Heart right ventricle (tissue), 16 donors: ENCODE results near the gene PDE12. TPM values are rescaled to one million over a fixed set of nuclear protein-coding genes. Genes with fewer than 3 reads are reported as not detected.

ENCODE experiments used
- ATAC-seq, 8 donors: fragments of 200-7000 bp; cut with Tn5 transposase; one replicate each; pipeline ENCODE4 v1.9.1; 2020; ENCODE audit warnings: mild to moderate bottlenecking in 8 of 8, moderate library complexity in 8 of 8, moderate number of reproducible peaks in 1 of 8
- DNase-seq, 2 donors: peaks; one replicate each; pipeline ENCODE4 v3.0.0-alpha.2; 2020
- H3K27ac ChIP-seq, 10 donors: fragments of 200-600 bp; sonication (generic) in 2 of 10; one replicate each; pipeline versions ENCODE4 v1.5.0 to v1.8.0; 2020 to 2022; ENCODE audit warnings: mild to moderate bottlenecking in 3 of 10
- H3K27me3 ChIP-seq, 7 donors: fragments of 200-600 bp; one replicate each; pipeline ENCODE4 v1.8.0; 2021 to 2022; ENCODE audit warnings: mild to moderate bottlenecking in 2 of 7
- H3K36me3 ChIP-seq, 9 donors: fragments of 200-600 bp; sonication (generic) in 1 of 9; one replicate each; pipeline versions ENCODE4 v1.5.0 to v1.8.0; 2020 to 2022; ENCODE audit warnings: mild to moderate bottlenecking in 2 of 9
- H3K4me1 ChIP-seq, 9 donors: fragments of 200-600 bp; sonication (generic) in 1 of 9; one replicate each; pipeline versions ENCODE4 v1.5.0 to v1.8.0; 2020 to 2022; ENCODE audit warnings: mild to moderate bottlenecking in 4 of 9
- H3K4me3 ChIP-seq, 10 donors: fragments of 200-600 bp; sonication (generic) in 2 of 10; one replicate each; pipeline versions ENCODE4 v1.5.0 to v1.8.0; 2020 to 2022; ENCODE audit warnings: mild to moderate bottlenecking in 7 of 10, moderate library complexity in 2 of 10
- H3K9me3 ChIP-seq, 11 donors: fragments of 200-600 bp in 10 of 11; sonication (generic) in 2 of 11; one replicate each; pipeline versions ENCODE4 v1.5.0 to v1.8.0; 2013 to 2022; ENCODE audit warnings: mild to moderate bottlenecking in 2 of 11, control low read depth in 1 of 11, moderate library complexity in 1 of 11
- WGBS, 2 donors: extraction: QIAGEN DNeasy Blood & Tissue Kit; methylation state at CpG; one replicate each; pipeline ENCODE4 v1.1.7; 2013; ENCODE audit warnings: inconsistent platforms in 1 of 2; 5-methylcytosine and 5-hydroxymethylcytosine counted together
- intact Hi-C, 10 donors: fragments of 100-400 bp; cut with DNase I; formaldehyde crosslinking; loops; one replicate each; pipeline versions ENCODE4 v1.11.1 to v1.14.2; 2022
- polyA plus RNA-seq, 2 donors: library from polyadenylated mRNA; stranded (reverse); fragments of 200-250 nt; gene quantifications; one replicate each; pipeline ENCODE4 v1.2.3, GENCODE V29; 2013
- total RNA-seq, 10 donors: library from RNA; stranded (reverse); fragmentation: NEBNext Ultra II Directional in 3 of 10; extraction: Animal tissue kit (Norgen Biotek cat#: 25700) in 3 of 10; gene quantifications; one replicate each; pipeline versions ENCODE4 v1.2.1 to v1.2.4, GENCODE V29; 2021 to 2023
- TF ChIP-seq, protein P1 (sequence below), 9 donors: fragments of 200-600 bp; sonication (generic) in 2 of 9; IDR thresholded peaks; one replicate each; pipeline versions ENCODE4 v1.5.0 to v1.8.0; 2021 to 2022; ENCODE audit warnings: antibody characterized with exemption in 9 of 9, mild to moderate bottlenecking in 5 of 9, moderate library complexity in 1 of 9
- donor health status: Arrhythmogenic right ventricular cardiomyopathy.
- donor health status: ischemic (EF 13 %, LVEDD 7.1; RV severe dilation, severe dysfunction).
- donor health status: healthy with polysubstance abuse.
- donor health status: DM: no; HTN: yes; CAD: no.
- donor health status: DM: no; HTN: no; CAD: no.
- donor health status: ischemic (EF 25% LVEDD 6.9; RV normal size, moderate dysfunction).
- donor health status: ischemic (EF 25% LVEDD 5.7; RV mildly dilated, moderate dysfunction).
- donor health status: healthy.
- donor health status: DM: yes; HTN: yes; CAD: no.
- donor health status: Ischemic cardiomyopathy.
- donor health status: ischemic (EF 35%, LVEDD 5.7; RV mildly dilated, moderate dysfunction).
- donor health status: nonischemic (EF 11% LVEDD 7.7; RV severe dilation, severe dysfunction).
- donor health status: DM: yes; HTN: yes; CAD: no.
- donor health status: PGD.
- donor health status: ischemic (EF 29% LVEDD 5.4; RV normal size, mild dysfunction).
- donor health status: nonischemic (EF 23%, LVEDD 6.1; RV moderate dilation, normal function).

The PDE12 gene
- total and polyA plus RNA-seq, 12 donors: 2.7 to 14.6 (median 12.7) TPM

GRCh38 chr3:57575966-57576626 lies 20.0 kb downstream of the PDE12 start:
- peaks cover 0 to 100% (median 46%) of the 10 kb centered on the region in 9 donors for H3K36me3 ChIP-seq
- peak in 2 of 8 donors; percentile 27 to 33 for ATAC-seq

GRCh38 chr3:57577801-57578200 lies 21.7 kb downstream of the PDE12 start:
- TF ChIP-seq, protein P1, sequence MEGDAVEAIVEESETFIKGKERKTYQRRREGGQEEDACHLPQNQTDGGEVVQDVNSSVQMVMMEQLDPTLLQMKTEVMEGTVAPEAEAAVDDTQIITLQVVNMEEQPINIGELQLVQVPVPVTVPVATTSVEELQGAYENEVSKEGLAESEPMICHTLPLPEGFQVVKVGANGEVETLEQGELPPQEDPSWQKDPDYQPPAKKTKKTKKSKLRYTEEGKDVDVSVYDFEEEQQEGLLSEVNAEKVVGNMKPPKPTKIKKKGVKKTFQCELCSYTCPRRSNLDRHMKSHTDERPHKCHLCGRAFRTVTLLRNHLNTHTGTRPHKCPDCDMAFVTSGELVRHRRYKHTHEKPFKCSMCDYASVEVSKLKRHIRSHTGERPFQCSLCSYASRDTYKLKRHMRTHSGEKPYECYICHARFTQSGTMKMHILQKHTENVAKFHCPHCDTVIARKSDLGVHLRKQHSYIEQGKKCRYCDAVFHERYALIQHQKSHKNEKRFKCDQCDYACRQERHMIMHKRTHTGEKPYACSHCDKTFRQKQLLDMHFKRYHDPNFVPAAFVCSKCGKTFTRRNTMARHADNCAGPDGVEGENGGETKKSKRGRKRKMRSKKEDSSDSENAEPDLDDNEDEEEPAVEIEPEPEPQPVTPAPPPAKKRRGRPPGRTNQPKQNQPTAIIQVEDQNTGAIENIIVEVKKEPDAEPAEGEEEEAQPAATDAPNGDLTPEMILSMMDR (IDR thresholded peaks at IDR 0.05): no peak
- Histone ChIP-seq H3K4me3 (no peak overlapping the region), H3K27me3 (no peaks in the 10 kb centered on the region), H3K4me1 (peaks cover 0 to 29% (median 16%) of the 10 kb centered on the region in 9 donors), H3K36me3 (peaks cover 0 to 100% (median 30%) of the 10 kb centered on the region in 9 donors), H3K27ac (peak overlapping the region in 1 of 10 donors; percentile 42), H3K9me3 (no peaks in the 10 kb centered on the region)
- DNase-seq: no peak
- intact Hi-C loops: no loop called here
- 91 to 94% methylated on average over 9 of the region's 9 CpGs for WGBS, 2 donors
- ATAC-seq: no peak

More at GRCh38 chr3:57575966-57576626, 20.0 kb downstream of the PDE12 start:
- Histone ChIP-seq H3K4me1 (peaks cover 0 to 24% (median 16%) of the 10 kb centered on the region in 9 donors), H3K4me3 (no peak overlapping the region), H3K27me3 (no peaks in the 10 kb centered on the region), H3K27ac (peak overlapping the region in 7 of 10 donors; percentile 2 to 42 (median 5)), H3K9me3 (no peaks in the 10 kb centered on the region)
- 65 to 67% methylated on average over 3 of the region's 3 CpGs for WGBS, 2 donors
- no peak for DNase-seq
- intact Hi-C loops: no loop called here
- TF ChIP-seq, protein P1 (IDR thresholded peaks at IDR 0.05): no peak

DNA sequence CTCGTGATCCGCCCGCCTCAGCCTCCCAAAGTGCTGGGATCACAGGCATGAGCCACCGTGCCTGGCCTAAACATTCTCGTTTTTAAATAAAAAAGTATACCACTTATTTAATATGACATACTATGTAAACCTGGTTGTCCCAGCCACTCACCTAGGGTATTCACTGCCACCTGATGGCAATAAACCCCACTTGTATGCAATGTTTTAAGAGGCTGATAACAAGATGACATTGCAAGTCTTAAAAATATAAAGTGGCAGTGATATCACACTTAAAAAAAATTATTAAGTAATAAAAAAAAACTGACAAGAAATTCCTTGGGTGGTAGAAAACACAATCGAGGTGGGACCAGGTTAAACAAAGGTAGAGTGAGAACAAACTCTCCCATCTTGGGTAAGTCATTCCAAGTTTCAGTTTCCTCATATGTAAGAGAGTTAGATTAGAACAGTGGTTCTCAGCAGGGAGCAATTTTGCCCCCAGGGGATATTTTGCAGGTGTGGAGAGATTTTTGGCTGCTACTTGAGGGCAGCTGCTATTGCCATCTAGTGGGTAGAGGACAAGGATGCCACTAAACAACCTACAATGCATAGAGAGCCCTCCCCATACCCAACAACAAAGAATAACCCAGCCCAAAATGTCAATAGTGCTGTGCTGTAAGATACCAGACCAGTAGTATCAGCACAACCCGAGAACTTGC lies 26.5 kb downstream of the PDE12 start:
- Histone ChIP-seq H3K9me3 (no peaks in the 10 kb centered on the region), H3K4me1 (peaks cover 0 to 50% (median 38%) of the 10 kb centered on the region in 9 donors), H3K4me3 (no peak overlapping the region), H3K27me3 (no peaks in the 10 kb centered on the region), H3K27ac (no peak overlapping the region), H3K36me3 (peaks cover 0 to 83% (median 7%) of the 10 kb centered on the region in 9 donors)
- intact Hi-C loops: no loop called here
- WGBS, 2 donors: 78 to 91% methylated on average over 7 of the region's 7 CpGs
- DNase-seq (no peak), ATAC-seq (peak in 1 of 8 donors; percentile 29)
- TF ChIP-seq, protein P1 (IDR thresholded peaks at IDR 0.05): peak in 4 of 9 donors; percentile 24 to 39 (median 25)

- no peaks in the 10 kb centered on the region for H3K27me3 ChIP-seq
- peaks cover 0 to 76% (median 7%) of the 10 kb centered on the region in 9 donors for H3K36me3 ChIP-seq
- ATAC-seq (no peak), DNase-seq (no peak)
- H3K9me3 ChIP-seq: no peaks in the 10 kb centered on the region
- 87 to 89% methylated on average over 2 of the region's 2 CpGs for WGBS, 2 donors
- H3K4me3 ChIP-seq: no peak overlapping the region
- H3K4me1 ChIP-seq: peaks cover 0 to 54% (median 37%) of the 10 kb centered on the region in 9 donors
- TF ChIP-seq, protein P1 (IDR thresholded peaks at IDR 0.05): no peak
- H3K27ac ChIP-seq: no peak overlapping the region
- intact Hi-C loops: no loop called here
Measured at GRCh38 chr3:57583544-57583943, 27.5 kb downstream of the PDE12 start.
